T-helper 22 cell (primary cell): ENCODE measurements around the gene SELENOS.

Experiments used
- DNase-seq: peaks from one replicate; pipeline ENCODE4 v3.0.0-alpha.2; 2020; ENCODE audit warnings: low read depth

The SELENOS gene

DNA sequence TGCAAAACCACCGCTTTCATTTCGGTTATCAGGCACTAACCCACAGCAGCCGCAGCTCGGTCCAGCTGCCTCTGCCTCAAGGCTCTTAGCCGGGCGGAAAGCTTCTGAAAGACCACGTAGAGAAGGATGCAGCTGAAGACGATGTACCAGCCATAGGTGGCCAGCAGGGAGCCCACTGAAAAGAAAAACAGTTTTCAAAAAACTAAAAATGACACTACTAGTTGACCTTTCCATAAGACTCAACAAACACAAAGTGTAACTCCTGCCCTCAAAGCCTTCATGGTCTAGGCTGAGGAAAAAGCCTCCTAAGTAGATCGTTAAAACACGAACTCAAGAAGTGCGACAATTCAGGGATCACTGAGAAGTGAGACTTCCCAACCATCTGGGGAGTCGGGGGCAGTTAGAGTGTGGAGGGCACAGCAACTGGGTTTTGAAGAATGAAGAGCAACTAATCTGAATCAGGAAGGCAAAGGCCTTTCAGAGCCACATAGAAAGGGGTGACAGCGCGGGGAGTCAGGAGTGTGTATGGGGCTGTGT lies 716 bp downstream of the SELENOS start:
- DNase-seq: no peak

DNA sequence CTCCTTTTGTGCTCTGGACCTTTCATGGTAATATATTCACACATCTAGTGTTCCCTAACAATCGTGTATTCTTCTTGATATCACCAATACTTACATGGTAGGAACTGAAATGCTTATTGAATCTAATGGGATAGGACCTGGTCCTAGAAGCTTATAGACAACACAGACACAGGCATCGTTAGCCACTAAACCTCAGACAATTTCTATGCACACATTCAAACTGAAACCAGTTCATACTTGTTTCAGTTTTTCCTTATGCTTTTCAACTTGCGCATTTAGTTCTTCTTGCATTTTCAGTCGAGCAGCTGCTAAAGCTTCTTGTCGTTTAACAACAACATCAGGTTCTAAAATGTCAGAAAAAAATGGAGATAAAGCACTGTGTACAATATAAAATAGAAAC lies 2.3 kb downstream of the SELENOS start:
- DNase-seq: no peak

DNA sequence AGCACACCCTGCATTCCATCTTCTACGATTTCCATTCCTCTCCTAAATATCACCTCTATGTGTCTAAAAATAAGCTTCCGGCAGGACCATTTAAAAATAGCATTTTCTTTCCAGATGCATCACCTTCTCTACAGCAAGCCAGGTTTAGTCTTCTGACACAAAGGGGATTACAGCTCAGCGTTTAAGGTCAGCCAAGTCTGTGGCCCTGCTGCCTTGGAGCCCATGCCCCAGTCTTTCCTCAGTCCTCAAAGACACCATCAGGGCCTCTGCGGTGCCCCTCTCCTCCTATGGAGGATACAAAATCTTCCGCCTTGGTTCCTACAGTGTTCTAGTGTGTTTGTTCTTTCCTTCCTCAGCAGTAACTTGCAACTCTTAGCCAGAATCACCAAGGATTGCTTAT lies 3.8 kb downstream of the SELENOS start:
- no peak for DNase-seq

DNA sequence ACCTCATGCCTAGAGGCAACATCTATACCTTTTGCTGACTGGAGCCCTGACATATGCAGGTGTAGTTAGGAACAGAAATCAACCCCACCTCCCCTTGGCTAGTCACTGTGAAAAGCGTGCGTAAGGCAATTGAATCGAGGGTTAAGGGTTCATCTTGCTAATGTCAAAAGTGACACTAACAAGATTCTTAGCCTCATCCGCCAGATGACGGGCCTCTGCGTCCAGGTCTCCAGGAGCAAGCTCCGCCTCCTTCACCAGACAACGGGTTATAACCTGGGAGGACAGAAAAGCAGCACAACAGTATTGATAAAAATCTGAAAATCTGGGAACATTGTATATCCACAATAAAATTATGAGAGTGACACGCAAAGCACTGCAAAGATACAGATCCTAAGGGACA lies 4.7 kb downstream of the SELENOS start:
- no peak for DNase-seq

DNA sequence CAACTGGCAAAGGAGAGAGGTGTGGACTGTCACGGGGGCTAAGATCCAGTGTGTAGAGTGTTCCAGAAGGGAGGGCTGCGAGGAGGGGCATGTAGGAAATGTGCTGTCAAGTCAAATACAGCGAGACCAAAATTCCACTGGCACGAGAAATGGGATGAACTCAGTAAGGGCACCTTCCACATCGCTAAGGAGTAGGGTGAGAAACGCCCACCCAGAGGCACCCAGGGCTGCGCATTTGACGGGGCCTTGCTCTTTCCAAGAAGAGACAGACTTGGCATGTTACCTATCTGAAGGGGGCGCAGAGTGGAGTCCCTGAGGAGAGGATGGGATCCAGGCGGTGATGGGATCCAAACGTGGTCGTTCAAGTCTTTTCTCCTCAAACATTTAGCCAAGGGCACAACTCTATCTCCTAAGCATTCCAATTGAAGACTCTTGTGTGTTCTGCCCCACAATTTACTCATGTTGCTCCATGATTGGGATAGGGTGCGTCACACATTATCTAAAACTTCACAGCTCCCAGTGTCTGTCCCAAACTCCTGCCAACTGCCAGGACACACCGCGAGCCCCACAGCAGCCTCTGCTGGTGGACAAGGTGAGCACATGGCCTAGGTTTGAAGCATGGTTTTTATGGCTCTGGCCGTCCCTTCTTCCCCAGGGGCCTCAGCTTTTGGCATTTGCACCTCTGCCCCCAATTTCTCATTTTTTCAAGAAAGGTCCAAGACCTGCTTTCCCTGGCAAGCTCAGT lies 7.6 kb downstream of the SELENOS start:
- no peak for DNase-seq

DNA sequence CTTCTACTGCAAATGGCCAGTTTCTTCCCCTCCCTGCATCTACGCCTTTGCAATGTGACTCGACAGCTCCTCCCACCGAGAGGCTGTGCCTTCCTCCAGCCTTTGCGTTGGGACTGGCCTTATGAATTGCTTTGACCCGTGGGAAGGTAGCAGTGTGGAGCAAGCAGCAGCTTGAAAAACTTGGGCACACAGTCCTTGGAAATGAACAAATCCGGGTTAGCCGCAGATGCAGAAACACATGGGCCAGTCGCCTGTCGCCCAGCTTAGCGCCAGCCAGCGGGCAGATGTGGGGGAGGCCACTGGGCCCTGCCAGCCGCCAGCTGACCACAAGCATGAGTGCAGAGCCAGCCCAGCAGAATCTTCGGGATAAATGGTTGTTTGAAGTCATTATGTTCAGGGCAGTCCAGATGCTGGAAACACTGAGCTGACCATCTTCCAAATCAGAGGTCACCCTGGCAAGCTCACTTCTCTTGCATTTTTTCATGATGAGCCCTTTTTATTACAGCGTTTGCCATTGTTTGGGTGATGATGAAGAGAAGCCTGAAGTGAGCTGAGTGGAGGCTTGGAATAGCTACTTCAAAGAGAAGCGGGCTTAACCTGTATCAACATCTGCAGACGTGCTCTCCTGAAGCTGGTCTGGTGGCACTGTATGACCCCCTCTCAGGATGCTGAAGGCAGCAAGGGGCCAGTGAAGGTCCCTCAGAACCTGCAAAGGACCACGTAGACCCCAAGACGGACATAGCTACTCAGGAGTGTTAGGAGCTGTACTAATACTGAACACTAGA lies 9.8 kb downstream of the SELENOS start:
- no peak for DNase-seq

DNA sequence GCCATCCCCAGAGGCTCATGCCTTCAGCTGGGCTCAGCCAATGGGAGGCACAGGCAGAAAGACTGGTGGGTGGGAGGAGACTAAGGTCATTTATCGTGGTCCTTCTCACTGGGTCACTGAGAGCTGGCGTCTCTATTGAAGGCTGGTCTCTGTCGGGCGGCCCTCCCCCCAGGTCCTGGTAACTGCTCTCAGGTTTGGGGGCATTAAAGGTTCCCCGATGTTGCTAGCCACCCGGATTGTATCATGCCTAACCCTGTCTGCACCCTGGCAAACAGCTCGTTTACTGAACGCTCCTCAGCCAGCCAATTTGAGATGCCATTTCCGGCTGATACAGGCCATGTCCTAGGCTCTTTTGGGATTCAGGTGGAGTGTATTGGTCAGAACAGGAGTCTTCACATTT lies 10.5 kb downstream of the SELENOS start:
- no peak for DNase-seq

DNA sequence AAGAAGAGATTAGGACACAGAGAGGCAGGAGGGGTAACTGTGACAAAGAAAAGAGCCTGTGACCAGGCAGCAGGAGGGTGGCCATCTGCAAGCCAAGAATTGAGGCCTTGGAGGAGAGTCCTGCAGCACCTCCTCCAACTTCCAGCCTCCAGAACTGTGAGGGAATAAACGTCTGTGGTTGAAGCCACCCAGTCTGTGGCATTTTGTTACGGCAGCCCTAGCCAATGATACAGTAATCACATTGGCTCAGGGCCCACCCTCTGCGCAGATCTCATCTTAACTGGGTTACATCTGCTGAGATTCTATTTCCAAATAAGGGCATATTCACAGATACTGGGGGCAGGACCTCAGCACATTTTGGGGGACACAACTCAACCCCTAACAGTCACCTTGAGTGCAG lies 11.3 kb downstream of the SELENOS start:
- no peak for DNase-seq

DNA sequence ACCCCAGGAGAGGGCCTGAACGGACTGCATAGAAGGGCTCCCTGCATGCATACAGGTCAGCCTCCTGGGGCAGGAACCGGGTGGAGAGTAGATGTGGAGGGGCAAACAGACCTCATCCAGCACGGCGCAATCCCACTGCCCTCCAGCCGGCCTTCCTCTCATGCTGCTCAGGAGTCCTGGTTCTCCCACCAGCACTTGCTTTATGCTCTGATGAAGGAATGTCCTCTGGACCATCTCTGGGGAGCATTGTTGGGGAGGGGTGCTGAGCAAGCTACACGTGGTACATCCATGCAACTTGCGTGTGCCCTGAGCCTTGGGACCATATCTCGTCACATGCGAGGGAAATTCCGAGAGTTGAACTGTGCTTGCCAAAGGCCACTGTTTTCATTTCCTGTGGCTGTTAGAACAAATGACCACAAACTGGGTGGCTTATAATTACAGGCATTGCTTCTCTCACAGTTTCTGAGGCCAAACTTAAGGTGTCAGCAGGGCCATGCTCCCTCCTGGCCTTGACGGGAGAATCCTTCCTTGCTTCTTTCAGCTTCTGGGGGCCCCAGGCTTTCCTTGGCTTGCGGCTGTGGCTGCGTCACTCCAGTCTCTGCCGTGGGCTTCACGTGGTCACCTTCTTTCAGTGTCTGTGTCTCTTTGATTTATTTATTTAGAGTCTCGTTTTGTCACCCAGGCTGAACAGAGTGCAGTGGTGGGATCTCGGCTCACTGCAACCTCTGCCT lies 12.2 kb downstream of the SELENOS start:
- no peak for DNase-seq

DNA sequence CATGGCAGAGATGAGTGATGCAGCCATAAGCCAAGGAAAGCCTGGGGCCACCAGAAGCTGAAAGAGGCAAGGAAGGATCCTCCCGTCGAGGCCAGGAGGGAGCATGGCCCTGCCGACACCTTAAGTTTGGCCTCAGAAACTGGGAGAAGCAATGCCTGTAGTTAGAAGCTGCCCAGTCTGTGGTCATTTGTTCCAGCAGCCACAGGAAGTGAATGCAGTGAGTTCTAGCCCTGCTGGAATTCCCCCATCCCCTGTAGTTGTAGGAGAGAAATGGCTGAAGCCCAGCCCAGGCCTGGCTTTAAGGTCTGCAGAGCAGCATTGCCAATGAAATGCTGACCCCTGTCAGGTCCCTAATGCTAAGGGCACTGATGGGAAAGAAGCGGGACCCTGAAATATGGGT lies 13.3 kb downstream of the SELENOS start:
- no peak for DNase-seq

DNA sequence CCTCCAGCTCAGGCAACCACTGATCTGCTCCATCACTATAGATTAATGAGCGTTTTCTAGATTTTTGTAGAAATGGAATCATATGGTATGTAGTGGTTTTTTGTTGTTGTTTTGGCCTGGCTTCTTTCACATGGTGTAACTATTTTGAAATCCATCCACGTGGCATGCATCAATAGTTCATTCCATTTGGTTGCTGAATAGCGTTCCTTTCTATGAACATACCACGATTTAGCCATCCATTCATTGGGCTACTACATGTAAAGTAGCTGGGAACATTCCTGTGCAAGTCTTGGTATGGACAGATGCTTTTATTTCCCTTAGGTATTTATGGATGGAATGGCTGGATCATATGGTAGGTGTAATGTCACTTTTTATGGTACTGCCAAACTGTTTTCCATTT lies 14.7 kb downstream of the SELENOS start:
- no peak for DNase-seq

DNA sequence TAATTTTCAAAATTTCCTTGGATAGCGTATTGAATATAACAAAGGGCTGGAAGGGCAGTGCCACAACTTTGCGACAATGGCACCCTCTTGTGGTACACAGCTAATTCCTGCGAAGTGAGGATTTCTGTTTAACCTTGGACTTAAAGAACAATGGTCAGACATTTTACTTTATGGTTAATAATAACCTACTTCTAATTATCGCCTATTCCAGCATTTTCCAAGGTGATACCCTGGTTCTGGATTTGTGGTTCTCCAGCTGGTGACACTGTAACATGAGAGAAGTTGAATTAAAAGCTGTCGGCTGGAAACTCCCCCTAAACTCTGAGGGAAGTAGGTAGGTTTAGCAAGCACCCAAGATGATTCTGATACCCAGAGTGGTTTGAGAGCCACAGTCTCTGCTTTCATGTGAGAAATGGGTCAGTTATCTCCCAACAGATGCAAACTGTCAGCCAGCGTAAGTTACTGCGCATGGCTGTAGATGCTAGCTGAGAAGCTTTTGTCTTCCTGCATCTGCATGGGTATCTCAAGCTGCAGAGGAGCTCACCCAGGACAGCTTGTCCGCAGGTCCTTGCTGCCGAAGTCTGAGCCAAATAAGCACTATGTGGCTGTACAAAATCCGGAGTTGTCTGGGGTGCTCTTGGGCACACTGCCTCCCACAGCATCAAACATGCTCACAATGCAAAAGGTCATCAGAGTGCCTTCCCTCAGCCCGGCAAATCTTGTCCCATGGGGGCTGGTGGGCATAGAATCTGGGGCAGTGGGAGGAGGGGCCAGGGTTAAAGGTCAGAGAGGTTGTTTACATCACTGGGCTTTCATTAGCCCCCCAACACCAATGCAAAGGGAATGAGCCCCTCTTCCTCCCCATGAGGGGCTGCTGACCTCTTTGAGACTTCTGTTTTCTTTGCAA lies 18.8 kb downstream of the SELENOS start:
- no peak for DNase-seq

DNA sequence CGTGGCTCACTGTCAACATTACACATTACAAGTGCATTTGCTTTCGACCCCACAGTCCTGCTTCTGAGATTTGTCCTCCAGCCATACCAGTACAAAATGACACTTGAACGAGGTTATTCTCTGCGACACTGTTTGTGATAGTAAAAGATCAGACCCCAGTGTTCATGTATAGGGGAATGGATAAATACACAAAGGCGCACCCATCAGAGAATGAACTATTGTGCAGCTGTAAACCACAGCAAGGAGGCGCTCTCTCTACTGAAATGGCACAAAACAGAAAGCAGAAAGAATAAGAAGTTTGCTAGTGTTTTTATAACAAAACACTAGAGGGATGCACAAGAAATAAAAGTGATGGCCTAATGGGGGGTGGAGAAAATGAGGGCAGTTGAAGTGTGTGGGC lies 20.5 kb downstream of the SELENOS start:
- DNase-seq: no peak

DNA sequence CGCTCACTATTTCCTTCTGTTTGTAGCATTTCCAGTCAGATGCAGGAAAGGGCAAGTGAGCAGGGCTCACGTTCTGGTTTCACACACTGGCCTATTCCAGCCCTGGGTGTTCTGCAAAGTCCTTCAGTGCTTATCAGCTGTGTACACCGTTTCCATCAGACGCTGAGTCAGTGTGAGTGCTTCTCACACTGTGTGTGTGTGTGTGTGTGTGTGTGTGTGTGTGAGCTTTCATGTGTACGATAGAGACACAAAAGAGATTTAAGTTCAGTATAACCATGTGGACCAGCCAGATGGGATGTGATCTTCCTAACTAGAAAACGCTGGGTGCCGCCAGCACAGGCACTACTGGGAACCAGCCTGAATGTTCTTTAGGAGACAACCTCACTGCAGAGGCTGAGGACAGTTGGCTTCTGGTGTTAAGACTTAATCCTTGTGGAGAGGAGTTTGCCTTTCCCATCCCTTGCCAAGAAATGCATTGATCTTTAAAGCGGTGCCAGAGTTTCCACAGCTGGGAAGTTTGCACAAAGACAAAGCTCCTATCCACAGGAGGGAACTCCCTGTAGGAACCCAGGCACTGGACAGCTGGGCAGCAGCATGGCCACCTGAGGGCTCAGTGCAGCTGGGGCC lies 21.6 kb downstream of the SELENOS start:
- DNase-seq: no peak

DNA sequence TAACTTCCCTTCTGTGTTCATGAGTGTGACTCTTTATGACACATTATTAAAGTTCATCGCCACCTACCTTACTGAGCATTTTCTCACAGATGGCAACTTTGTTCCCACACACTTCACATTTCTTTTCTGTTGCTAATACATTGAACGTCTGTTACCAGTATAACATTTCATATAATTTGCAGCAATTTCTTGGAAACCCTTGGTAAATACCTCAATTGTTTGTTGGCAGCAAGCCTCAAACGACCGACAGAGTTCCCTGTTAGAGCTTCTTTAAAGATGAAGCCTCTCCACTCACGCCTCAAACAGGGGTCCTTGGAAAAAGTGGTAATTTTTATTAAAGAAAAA lies 22.3 kb downstream of the SELENOS start:
- DNase-seq: no peak

DNA sequence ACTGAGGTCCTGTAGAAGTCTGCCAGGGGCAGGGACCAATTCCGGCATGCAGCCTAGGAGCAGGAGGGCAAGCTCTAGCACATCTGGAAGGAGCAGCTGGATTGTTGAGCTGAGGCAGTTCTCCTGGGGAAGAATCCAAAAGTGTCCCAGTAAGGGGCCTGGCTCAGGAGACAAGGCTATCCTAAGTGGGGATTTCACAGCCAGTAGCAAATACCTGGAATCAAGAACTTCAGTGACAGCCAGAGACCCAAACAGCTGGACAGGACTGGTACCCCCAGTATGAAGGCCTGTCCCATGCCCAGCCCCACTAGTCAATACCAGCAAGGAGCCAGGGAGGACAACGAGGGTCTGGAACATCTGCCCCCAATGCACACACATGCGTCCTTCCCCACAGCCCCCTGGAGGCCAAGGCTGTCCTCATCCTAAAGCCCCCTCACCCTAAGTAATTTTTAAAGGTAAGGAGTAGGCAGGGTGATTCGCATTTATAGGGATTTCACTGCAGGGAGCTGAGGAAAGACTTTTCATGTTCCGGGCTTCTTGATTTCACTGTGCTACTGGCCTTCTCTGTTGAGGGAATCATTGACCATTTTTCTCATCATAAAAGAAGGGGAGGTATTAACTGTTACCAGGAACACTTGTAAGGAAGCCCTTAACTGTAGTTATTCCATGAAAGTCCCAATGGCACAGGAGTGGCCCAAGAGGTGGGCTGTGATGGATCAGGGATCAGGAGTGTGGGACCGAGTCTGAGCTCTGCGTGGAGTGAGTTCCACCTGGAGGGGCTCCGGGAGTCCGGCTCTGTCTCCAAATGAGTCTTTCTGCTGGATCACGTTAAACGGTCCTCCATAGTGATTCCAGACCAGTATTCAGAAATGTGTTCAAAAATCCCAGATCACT lies 22.9 kb downstream of the SELENOS start:
- DNase-seq: no peak

DNA sequence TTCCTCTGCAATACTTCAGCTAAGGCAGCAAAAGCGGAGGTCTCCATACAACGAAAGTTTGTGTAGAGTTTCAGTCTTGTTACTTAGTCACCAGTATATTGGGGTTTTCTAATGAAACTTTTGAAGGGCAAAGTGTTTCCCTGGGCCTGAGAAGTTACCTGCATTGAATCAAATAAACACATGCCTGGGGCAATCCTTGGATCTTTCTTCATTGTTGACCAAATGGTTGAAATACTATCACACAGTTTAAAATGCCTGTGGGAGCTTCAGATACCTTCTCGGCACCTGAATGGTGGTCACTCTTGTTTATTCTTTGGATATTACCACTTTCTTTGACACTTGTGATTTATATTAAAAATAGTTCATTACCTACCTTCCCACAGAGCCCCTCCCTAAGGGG lies 24.4 kb downstream of the SELENOS start:
- DNase-seq: no peak

DNA sequence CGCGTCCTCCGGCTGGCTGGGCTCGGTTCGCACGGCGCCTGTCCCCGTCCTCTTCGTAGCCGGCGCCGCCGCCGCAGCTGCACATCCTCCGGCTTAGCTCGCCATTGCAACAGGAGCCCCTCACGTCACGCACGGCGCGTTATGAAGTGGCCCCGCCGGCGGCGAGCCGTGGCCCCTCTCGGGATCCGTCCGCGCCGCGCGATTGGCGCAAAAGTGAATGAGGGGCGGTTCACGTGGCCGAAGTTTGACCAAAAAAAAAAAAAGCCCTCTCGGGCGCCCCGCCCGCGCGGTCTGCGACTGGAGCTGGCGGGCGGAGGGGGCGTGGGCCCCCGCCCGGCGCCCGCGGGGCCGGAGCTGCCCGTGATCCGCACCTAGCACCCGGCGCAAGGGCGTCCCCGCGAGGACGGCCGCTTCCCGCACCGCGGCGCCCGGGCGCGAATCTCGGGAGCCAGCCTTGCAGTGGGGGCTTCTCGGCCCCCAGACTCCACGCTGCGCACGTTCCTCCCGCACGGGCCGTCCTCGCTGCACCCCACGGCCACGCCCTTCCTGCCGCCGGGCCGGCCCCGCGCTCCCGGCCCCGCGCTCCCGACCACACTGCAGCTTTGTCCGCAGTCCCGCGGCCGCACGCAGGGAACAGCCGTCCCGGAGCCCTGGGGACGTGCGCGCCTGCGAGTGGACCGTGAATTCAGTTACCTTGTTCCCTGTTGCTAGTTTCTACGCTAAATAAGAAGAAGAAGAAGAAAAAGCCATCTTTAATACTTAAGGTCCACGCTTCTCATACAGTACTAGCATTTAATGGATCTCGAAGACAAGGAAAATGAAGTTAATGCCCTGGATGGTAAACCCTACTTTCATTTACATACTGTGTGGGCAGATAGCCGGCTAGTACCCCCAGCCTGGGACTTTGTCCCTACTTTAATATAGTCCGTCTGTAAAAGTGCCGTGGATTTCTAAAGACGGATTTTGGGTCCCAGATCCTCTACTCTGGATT lies 25.2 kb downstream of the SELENOS start, which contains the start of gene CHSY1:
Gene CHSY1, minus strand, starts transcription at position 219 of the 991 bp plus-strand sequence. CDS start 592 bp downstream, outside the sequence.
- peak; percentile 76 for DNase-seq
